ENCODE measurements around the gene RNF13. TPM values are rescaled to one million over a fixed set of nuclear protein-coding genes. Genes with fewer than 3 reads are reported as not detected.
"Not testable (repeated sequence)": the region's sequence is repeated elsewhere in the genome, so short reads cannot be mapped to it uniquely, and the experiment has no call there.

The RNF13 gene
- total and polyA plus RNA-seq, 9 donors = 29.3 to 43.7 (median 33.5) TPM

DNA sequence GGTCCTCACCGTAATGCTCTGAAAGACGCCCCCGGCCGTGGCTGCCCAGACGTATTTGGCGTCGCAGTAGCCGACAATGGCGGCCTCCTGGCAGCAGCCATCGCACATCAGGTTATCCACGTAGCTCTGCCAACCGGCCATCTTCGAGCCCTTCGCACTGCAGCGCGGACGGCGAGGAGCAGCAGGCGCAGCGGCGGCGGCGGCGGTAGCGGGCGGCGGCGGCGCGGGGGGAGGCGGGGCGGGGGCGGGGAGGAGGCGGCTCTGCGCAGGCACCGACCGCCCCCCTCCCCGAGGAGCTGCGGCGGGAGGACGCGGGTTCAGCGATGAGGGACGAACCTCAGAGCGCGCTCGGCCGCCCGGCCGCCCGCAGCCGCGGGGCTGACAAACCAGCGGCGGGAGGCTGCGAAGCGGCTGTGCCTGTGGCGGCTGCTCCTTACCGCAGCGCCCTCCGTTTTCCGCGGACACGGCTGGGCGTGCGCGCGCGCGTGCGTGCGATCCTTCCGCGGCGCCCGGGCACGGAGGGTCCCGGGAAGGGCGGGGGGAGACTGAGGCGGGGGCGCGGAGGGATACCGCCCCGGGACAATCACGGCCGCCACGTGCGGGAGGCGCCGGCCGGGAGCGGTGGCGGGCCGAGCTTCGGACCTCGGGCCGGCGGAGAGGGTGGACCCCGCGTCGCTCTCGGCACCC lies 157.8 kb downstream of the RNF13 start, which contains the start of gene PFN2:
Gene PFN2 (minus strand): TSS at position 180 of the 687 bp plus-strand sequence. CDS start 39 bp downstream, at position 141.
- no peaks in the 10 kb centered on the region for H3K27me3 ChIP-seq (ENCODE audit: control insufficient read depth, insufficient read depth, low read length)
- peak within 1 kb of the TSS; percentile 95 for H3K27ac ChIP-seq (ENCODE audit: low read length)
- WGBS (ENCODE audit: insufficient coverage) = under 1% methylated on average over 86 of the region's 102 CpGs
- peak within 1 kb of the TSS; percentile 79 for H3K4me3 ChIP-seq (ENCODE audit: low read length)
- DNase-seq = peak; percentile 95
- H3K4me1 ChIP-seq (ENCODE audit: control insufficient read depth, insufficient read depth, low read length) = peaks cover 8% of the 10 kb centered on the region
- H3K36me3 ChIP-seq (ENCODE audit: control insufficient read depth, insufficient read depth, low read length) = peaks cover 5% of the 10 kb centered on the region
- H3K9me3 ChIP-seq (replicated peaks; ENCODE audit: control insufficient read depth, low read depth, low read length) = no peaks in the 10 kb centered on the region

GRCh38 chr3:149971403-149972075 lies 158.5 kb downstream of the RNF13 start:
- DNase-seq = peak; percentile 91
- H3K4me1 ChIP-seq (ENCODE audit: control insufficient read depth, insufficient read depth, low read length) = peaks cover 8% of the 10 kb centered on the region
- H3K27me3 ChIP-seq (ENCODE audit: control insufficient read depth, insufficient read depth, low read length) = no peaks in the 10 kb centered on the region
- no peaks in the 10 kb centered on the region for H3K36me3 ChIP-seq (ENCODE audit: control insufficient read depth, insufficient read depth, low read length)
- peak overlapping the region; percentile 79 for H3K4me3 ChIP-seq (ENCODE audit: low read length)
- H3K27ac ChIP-seq (ENCODE audit: low read length) = peak overlapping the region; percentile 88
- WGBS (ENCODE audit: insufficient coverage) = under 1% methylated on average over 40 of the region's 42 CpGs
- no peaks in the 10 kb centered on the region for H3K9me3 ChIP-seq (replicated peaks; ENCODE audit: control insufficient read depth, low read depth, low read length)

DNA sequence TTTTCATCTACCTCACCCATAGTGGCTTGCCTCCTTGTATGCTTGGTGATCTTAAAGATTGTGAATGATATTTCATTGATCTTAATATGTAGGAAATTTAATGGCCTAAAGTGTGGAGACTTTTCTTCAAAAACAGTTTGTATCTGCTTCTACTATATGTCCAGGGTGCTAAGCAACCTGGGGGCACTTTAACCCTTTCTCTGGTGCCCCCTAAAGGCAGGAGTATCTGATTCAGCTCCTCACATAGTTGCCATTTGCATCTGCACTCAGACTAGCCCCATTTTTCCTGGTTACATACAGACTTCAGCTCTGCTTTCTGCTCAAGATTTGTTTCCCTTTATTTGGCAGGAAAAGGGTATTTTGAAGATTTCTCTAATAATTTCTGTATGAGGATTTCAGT lies 162.9 kb downstream of the RNF13 start:
- no peaks in the 10 kb centered on the region for H3K4me1 ChIP-seq (ENCODE audit: control insufficient read depth, insufficient read depth, low read length)
- no peak overlapping the region for H3K27ac ChIP-seq (ENCODE audit: low read length)
- no peaks in the 10 kb centered on the region for H3K9me3 ChIP-seq (replicated peaks; ENCODE audit: control insufficient read depth, low read depth, low read length)
- no peak for DNase-seq
- H3K4me3 ChIP-seq (ENCODE audit: low read length) = no peak overlapping the region
- no peaks in the 10 kb centered on the region for H3K27me3 ChIP-seq (ENCODE audit: control insufficient read depth, insufficient read depth, low read length)
- H3K36me3 ChIP-seq (ENCODE audit: control insufficient read depth, insufficient read depth, low read length) = no peaks in the 10 kb centered on the region

- Histone ChIP-seq H3K4me3 (ENCODE audit: low read length) (no peak overlapping the region), H3K27me3 (ENCODE audit: control insufficient read depth, insufficient read depth, low read length) (no peaks in the 10 kb centered on the region), H3K9me3 (replicated peaks; ENCODE audit: control insufficient read depth, low read depth, low read length) (no peaks in the 10 kb centered on the region), H3K36me3 (ENCODE audit: control insufficient read depth, insufficient read depth, low read length) (no peaks in the 10 kb centered on the region), H3K27ac (ENCODE audit: low read length) (no peak overlapping the region), H3K4me1 (ENCODE audit: control insufficient read depth, insufficient read depth, low read length) (no peaks in the 10 kb centered on the region)
- no CpG with 5 or more reads among the region's 2 CpGs for WGBS (ENCODE audit: insufficient coverage)
- peak; percentile 46 for DNase-seq
These were observed 164.4 kb downstream of the RNF13 start for GRCh38 chr3:149977386-149977785.

DNA sequence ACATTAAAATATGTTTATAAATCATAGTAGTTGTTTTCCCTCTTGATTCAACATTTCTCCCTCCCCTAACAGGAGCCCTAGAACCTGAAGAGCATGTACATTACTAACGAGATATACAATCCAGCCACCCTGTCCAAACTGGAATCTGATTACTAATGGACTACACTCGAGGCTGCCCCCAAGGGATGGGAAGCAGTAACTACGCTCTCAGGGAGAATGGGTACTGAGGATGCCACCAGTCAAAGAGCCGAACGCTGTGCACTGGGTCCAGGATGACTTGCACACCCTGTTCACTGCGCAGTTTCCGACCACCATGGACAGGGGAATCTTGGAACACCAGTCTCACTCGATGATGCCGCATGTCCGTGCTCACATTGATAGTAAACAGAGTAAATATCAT lies 169.0 kb downstream of the RNF13 start:
- WGBS (ENCODE audit: insufficient coverage) = no CpG with 5 or more reads among the region's 10 CpGs
- H3K27me3 ChIP-seq (ENCODE audit: control insufficient read depth, insufficient read depth, low read length); H3K27ac ChIP-seq (ENCODE audit: low read length); H3K4me1 ChIP-seq (ENCODE audit: control insufficient read depth, insufficient read depth, low read length); H3K36me3 ChIP-seq (ENCODE audit: control insufficient read depth, insufficient read depth, low read length); H3K4me3 ChIP-seq (ENCODE audit: low read length); H3K9me3 ChIP-seq (replicated peaks; ENCODE audit: control insufficient read depth, low read depth, low read length); DNase-seq: not testable (repeated sequence)

DNA sequence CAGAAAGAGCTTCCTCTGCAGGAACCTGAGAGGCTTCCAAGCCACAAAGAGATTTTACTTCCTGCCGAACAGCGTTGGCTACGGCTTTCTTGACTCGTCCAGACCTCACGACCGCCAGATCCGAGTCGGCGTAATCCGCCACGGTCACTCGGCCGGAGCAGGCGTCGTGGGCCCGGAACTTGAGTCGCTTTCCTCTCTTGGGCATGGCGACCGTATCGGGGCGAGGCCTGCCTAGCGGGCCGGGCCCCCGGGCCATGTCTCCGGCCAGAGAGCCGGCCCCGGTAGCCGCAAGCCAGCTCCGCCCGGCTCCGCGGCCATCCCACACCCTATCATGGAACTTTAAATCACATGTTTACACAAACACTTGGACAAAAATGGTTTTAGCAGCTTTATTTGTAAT lies 170.0 kb downstream of the RNF13 start:
- H3K4me1 ChIP-seq (ENCODE audit: control insufficient read depth, insufficient read depth, low read length); H3K9me3 ChIP-seq (replicated peaks; ENCODE audit: control insufficient read depth, low read depth, low read length); H3K36me3 ChIP-seq (ENCODE audit: control insufficient read depth, insufficient read depth, low read length); DNase-seq; H3K4me3 ChIP-seq (ENCODE audit: low read length); H3K27ac ChIP-seq (ENCODE audit: low read length); H3K27me3 ChIP-seq (ENCODE audit: control insufficient read depth, insufficient read depth, low read length): not testable (repeated sequence)
- WGBS (ENCODE audit: insufficient coverage) = 94% methylated on average over 17 of the region's 32 CpGs

- no peak overlapping the region for H3K4me3 ChIP-seq (ENCODE audit: low read length)
- H3K36me3 ChIP-seq (ENCODE audit: control insufficient read depth, insufficient read depth, low read length) = no peaks in the 10 kb centered on the region
- no peak for DNase-seq
- no peaks in the 10 kb centered on the region for H3K27me3 ChIP-seq (ENCODE audit: control insufficient read depth, insufficient read depth, low read length)
- no peak overlapping the region for H3K27ac ChIP-seq (ENCODE audit: low read length)
- WGBS (ENCODE audit: insufficient coverage) = 79% methylated on average over 3 of the region's 4 CpGs
- no peaks in the 10 kb centered on the region for H3K9me3 ChIP-seq (replicated peaks; ENCODE audit: control insufficient read depth, low read depth, low read length)
- H3K4me1 ChIP-seq (ENCODE audit: control insufficient read depth, insufficient read depth, low read length) = no peaks in the 10 kb centered on the region
These were observed 170.6 kb downstream of the RNF13 start for GRCh38 chr3:149983628-149984027.

- Histone ChIP-seq H3K4me3 (ENCODE audit: low read length) (no peak overlapping the region), H3K27ac (ENCODE audit: low read length) (no peak overlapping the region), H3K9me3 (replicated peaks; ENCODE audit: control insufficient read depth, low read depth, low read length) (peaks cover 2% of the 10 kb centered on the region), H3K27me3 (ENCODE audit: control insufficient read depth, insufficient read depth, low read length) (no peaks in the 10 kb centered on the region), H3K4me1 (ENCODE audit: control insufficient read depth, insufficient read depth, low read length) (no peaks in the 10 kb centered on the region), H3K36me3 (ENCODE audit: control insufficient read depth, insufficient read depth, low read length) (no peaks in the 10 kb centered on the region)
- no CpG with 5 or more reads among the region's 2 CpGs for WGBS (ENCODE audit: insufficient coverage)
- no peak for DNase-seq
These were observed 176.3 kb downstream of the RNF13 start for GRCh38 chr3:149989307-149989706.

GRCh38 chr3:149990423-149990948 lies 177.5 kb downstream of the RNF13 start:
- H3K9me3 ChIP-seq (replicated peaks; ENCODE audit: control insufficient read depth, low read depth, low read length) = peaks cover 7% of the 10 kb centered on the region
- no peaks in the 10 kb centered on the region for H3K36me3 ChIP-seq (ENCODE audit: control insufficient read depth, insufficient read depth, low read length)
- no peaks in the 10 kb centered on the region for H3K27me3 ChIP-seq (ENCODE audit: control insufficient read depth, insufficient read depth, low read length)
- DNase-seq = no peak
- no peak overlapping the region for H3K27ac ChIP-seq (ENCODE audit: low read length)
- no peaks in the 10 kb centered on the region for H3K4me1 ChIP-seq (ENCODE audit: control insufficient read depth, insufficient read depth, low read length)
- no CpG with 5 or more reads among the region's 1 CpG for WGBS (ENCODE audit: insufficient coverage)
- H3K4me3 ChIP-seq (ENCODE audit: low read length) = no peak overlapping the region

- peaks cover 7% of the 10 kb centered on the region for H3K9me3 ChIP-seq (replicated peaks; ENCODE audit: control insufficient read depth, low read depth, low read length)
- H3K27me3 ChIP-seq (ENCODE audit: control insufficient read depth, insufficient read depth, low read length) = no peaks in the 10 kb centered on the region
- no CpG with 5 or more reads among the region's 4 CpGs for WGBS (ENCODE audit: insufficient coverage)
- H3K36me3 ChIP-seq (ENCODE audit: control insufficient read depth, insufficient read depth, low read length) = no peaks in the 10 kb centered on the region
- no peak overlapping the region for H3K27ac ChIP-seq (ENCODE audit: low read length)
- no peaks in the 10 kb centered on the region for H3K4me1 ChIP-seq (ENCODE audit: control insufficient read depth, insufficient read depth, low read length)
- H3K4me3 ChIP-seq (ENCODE audit: low read length) = no peak overlapping the region
- no peak for DNase-seq
These were observed 179.5 kb downstream of the RNF13 start for GRCh38 chr3:149992416-149993058.

Measured in muscle of leg (tissue), 11 donors.